ENCODE results near the gene SLC27A6.
"Not testable (repeated sequence)": the region's sequence is repeated elsewhere in the genome, so short reads cannot be mapped to it uniquely, and the experiment has no call there.

SLC27A6 gene, protein sequence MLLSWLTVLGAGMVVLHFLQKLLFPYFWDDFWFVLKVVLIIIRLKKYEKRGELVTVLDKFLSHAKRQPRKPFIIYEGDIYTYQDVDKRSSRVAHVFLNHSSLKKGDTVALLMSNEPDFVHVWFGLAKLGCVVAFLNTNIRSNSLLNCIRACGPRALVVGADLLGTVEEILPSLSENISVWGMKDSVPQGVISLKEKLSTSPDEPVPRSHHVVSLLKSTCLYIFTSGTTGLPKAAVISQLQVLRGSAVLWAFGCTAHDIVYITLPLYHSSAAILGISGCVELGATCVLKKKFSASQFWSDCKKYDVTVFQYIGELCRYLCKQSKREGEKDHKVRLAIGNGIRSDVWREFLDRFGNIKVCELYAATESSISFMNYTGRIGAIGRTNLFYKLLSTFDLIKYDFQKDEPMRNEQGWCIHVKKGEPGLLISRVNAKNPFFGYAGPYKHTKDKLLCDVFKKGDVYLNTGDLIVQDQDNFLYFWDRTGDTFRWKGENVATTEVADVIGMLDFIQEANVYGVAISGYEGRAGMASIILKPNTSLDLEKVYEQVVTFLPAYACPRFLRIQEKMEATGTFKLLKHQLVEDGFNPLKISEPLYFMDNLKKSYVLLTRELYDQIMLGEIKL

DNA sequence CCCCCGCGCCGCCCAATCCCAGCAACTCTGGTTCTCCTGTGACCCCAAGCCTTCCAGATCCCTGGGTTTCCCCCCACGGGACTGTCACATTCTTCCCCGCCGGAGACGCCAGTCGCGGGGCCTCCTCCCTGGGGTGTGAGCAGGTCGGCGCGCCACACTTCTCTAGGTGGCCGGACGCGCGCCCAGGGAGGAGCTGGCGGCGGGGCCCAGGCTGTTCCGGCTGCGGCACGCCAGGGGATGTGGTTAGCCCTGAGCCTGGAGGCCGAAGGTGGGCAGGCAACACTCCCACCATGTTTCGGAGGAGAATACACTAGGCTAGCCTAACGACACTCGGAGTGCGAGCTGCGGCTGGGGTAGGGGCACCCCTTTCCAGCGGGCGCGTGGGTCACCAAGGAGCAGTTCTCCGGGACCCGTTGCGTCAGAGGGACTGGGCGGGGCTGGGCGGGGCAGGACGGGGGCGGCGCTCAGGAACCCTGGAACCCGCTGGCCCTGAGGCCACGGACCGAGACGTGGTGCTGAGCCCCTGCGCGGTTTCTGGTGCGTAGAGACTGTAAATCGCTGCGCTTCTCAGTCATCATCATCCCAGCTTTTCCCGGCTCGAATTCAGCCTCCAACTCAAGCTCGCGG is at the start of gene SLC27A6:
SLC27A6 (plus strand) TSS at position 478 of the 627 bp plus-strand sequence. CDS start 650 bp downstream, outside the sequence.
- no peak for FAIRE-seq

DNA sequence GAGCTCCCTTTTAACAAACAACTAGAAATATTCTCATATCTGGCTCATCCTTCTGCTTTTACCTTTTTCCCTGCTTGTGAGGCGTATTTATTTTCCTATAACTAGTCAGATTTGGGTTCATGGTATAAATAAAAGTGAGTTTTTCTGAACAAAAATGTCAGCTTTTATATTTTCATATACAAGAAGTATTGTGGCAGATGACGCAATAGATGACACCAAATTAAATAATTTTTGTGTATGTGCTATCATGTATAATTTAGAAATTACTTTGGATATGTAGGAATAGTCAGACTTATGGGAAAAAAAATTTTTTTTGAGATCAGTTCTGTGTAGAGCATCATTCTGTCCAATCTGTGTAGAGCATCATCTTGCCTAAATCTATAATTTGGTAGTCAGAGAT is 45.7 kb upstream of the SLC27A6 start:
- no peak for FAIRE-seq

DNA sequence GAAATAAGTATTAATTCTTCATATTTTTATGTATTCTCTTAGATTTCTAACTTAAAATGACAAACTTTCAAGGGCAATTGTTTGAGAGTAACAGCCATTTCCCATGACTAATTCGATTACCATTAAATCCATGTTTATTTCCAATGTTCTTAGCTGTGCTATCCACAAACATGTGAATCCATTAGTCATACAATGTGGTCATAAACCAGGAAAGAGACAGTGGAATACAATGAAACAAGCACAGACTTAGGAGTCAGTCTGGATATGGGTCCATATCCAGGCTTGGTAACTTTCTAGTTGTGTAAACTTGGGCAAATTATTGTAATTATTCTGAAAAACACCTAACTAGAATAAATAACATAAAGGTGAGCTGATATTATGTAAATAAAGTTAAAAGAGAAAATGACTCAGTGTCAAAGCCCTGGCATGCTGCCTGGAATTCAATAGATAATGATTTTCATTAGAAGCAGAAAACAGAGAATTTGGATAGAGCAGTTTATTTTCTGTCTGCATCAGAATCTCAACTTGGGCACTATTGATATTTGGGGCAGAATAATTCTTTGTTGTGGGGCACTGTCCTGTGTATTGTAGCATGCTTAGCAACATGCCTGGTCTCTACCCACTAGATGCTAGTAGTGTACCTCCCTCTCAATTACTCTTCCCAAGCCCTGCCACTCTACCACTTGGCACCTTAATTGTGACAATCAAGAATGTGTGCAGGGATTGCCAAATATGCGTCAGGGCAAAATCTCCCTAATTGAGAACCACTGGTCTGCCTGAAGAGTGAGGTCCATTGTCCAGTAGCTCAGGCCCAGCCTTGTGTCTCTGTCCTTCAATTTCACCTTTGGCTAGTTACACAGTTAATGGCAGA is 44.7 kb upstream of the SLC27A6 start:
- FAIRE-seq = no peak

DNA sequence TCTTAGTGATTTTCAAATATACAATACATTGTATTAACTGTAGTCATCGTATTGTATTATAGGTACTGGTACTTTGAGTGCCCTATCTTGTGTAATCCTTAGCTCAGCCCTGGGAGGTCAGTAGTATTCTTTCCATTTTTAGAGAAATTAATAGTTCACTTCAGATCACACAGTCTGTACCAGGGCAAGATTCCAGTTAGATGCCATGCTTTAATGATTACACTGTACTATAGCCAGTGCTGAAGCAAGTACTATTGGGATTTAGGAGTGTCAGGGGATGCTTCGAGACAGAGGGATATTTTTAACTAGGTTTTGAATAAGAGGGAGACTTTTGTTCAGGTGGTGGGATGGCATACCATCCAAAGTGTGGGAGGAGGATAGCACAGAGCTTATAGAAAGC is 41.0 kb upstream of the SLC27A6 start:
- no peak for FAIRE-seq

DNA sequence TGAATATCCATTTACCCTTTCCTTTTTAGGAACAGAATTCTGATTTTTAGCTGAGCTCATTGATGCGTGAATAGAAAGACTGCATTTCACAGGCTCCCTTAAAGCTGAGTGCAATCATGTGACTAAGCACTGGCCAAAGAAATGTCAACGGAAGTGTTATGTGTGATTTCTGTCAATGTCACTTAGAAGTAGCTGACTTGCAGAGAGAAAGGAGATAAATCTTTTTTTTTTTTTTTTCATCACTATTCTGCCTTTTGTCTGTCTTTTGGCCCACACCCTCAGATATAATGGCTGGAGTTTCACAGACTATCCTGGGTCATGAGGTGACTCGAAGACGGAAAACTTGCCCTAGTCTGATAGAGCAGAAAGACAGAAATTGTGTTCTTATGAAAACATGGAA is 39.3 kb upstream of the SLC27A6 start:
- FAIRE-seq = no peak

DNA sequence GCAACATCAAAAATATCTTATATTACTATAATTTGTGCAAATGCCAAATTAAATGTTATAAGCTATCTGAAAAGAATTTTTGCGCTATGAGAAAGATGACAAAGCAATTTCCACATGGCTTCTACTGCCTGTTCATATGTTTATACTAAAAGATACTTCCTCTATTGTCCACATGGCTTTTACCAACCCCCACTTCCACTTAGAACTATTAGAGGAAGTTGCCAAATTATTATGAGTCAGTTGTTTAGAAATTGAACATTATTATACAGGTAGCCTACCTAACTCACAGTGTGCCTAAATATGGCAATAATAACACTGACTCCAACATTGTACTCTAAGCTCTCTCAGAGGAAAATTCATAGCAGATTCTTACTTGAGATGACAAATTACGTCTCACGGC is 37.6 kb upstream of the SLC27A6 start:
- FAIRE-seq = no peak

DNA sequence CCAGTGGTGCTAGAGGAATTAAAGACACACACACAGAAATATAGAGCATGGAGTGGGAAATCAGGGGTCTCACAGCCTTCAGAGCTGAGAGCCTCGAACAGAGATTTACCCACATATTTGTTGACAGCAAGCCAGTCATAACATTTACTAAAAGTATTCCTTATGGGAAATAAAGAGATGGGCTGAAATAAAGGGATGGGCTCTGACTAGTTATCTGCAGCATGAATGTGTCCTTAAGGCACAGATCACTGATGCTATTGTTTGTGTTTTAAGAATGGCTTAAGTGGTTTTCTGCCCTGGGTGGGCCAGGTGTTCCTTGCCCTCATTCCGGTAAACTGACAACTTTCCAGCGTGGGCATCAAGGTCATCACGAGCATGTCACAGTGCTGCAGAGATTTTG is 33.1 kb upstream of the SLC27A6 start:
- not testable (repeated sequence) for FAIRE-seq

DNA sequence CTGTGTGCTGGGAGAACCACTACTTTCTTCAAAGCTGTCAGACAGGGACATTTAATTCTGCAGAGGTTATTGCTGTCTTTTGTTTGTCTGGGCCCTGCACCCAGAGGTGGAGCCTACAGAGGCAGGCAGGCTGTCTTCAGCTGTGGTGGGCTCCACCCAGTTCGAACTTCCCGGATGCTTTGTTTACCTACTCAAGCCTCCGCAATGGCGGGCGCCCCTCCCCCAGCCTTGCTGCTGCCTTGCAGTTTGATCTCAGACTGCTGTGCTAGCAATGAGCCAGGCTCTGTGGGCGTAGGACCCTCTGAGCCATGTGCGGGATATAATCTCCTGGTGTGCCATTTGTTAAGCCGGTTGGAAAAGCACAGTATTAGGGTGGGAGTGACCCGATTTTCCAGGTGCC is 22.2 kb upstream of the SLC27A6 start:
- not testable (repeated sequence) for FAIRE-seq

DNA sequence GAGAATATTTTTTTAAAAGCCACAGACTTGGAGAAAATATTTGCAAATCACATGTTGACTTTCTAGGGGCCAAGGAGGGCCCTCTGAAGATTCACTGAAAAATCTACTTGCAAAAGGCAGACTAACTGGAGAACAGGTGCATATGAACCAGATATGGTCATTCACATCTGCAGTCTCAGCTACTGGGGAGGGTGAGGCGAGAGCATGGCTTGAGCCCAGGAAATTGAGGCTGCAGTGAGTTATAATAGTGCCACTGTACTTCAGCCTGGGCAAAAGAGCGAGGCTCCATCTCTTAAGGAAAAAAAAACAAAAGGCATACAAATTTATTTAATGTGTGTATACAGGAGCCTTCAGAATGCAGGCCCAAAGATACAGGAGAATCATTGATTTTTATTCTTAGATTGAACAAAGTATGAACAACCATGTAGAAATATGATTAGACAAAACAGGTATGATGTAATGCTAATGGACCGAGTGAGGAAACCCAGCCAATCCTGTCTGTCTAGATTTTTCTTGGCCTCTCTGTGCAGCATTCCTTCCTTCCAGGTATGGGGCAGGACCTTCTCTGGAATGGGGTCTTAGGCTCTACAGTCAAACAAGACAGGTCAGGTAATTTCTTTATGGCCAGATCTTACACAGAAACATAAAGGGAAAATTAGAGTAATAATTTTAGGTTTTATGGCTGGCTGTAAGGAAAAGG is 15.3 kb upstream of the SLC27A6 start:
- FAIRE-seq = no peak

DNA sequence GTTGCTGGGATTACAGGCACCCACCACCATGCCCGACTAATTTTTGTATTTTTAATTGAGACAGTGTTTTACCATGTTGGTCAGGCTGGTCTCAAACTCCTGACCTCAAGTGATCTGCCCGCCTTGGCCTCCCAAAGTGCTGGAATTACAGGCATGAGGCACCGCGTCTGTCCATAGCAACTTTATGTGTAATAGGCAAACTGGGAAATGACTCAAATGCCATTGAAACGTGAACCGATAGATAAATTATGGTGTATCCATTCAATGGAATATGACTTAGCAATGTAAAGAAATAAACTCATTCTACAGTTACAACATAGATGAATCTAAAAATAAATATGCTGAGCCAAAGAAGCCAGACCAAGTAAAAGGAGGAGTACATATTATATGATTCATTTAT is 14.0 kb upstream of the SLC27A6 start:
- FAIRE-seq = not testable (repeated sequence)

DNA sequence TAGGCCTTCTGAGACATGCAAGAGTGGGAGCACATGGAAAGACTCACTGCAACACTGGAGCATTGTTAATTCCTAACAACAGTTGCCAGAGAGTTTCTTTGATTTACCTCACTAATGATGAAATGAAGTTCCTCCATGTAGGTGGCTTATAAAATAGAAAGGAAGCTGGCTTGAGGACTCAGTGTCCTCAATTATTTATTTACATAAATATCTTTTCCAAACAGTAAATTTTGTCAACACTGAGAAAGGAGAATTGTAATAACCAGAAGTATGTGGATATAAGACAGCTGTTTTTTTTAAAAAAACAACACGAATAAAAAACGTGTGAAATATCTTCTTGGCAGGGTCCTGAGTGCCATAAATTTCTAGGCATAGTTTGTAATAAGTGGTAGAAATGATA is 9.1 kb upstream of the SLC27A6 start:
- FAIRE-seq = peak; percentile 94

DNA sequence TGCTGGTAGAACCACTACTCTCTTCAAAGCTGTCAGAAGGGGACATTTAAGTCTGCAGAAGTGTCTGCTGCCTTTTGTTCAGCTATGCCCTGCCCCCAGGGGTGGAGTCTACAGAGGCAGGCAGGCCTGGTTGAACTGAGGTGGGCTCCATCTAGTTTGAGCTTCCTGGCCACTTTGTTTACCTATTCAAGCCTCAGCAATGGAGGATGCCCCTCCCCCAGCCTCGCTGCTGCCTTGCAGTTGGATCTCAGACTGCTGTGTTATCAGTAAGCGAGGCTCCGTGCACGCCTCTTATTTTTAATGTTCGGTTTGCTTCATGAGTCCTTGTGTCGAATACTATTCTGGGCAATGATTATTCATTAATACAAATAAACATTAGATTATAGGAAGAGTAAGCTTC is 3.1 kb upstream of the SLC27A6 start:
- no peak for FAIRE-seq

DNA sequence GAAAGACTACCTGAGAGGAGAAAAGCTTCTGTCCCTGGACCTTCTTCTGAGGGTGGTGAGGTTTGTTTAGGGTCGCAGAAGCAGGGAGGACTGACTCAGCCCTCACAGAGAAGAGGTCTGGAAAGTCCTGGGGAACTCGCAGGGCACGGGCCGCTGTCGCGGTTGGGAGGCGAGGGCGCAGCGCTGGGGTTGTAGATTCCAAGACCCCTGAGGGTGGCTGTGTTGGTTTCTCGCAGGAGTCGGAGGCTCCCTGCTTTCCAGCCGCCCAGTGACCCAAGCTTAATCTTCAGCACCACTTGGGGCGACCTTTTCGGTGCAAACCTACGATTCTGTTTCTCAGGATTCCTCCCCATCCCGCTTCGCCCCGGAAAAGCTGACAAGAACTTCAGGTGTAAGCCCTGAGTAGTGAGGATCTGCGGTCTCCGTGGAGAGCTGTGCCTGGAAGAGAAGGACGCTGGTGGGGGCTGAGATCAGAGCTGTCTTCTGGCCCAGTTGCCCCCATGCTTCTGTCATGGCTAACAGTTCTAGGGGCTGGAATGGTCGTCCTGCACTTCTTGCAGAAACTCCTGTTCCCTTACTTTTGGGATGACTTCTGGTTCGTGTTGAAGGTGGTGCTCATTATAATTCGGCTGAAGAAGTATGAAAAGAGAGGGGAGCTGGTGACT is 482 bp downstream of the SLC27A6 start:
- FAIRE-seq = no peak

DNA sequence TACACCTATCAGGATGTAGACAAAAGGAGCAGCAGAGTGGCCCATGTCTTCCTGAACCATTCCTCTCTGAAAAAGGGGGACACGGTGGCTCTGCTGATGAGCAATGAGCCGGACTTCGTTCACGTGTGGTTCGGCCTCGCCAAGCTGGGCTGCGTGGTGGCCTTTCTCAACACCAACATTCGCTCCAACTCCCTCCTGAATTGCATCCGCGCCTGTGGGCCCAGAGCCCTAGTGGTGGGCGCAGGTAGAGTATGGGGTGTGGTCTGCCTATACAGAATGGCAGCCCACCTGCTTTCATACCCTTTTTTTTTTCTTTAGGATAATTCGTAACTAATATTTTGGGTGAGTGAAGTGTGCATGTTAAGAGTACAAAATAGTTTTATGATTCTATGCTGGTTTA is 1.1 kb downstream of the SLC27A6 start:
- FAIRE-seq = no peak

DNA sequence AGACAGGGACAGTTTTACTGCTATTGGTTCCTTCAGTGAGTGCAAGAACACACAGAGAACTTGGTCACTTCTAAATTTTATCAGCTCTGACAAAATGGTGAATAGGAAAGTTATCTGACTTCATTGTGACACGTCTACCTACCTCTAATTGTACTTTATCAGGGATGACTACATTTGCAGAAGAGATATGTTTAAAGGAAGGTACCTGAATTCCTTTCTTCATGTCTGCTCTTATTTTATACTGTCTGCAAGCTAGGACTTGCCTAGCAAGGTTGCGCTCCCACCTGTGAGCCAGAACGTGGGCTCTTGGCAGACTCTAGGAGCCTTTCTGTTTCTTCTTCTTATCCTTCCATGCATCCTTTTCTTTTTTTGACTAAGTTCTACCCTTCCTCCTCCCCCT is 1.6 kb downstream of the SLC27A6 start:
- no peak for FAIRE-seq

DNA sequence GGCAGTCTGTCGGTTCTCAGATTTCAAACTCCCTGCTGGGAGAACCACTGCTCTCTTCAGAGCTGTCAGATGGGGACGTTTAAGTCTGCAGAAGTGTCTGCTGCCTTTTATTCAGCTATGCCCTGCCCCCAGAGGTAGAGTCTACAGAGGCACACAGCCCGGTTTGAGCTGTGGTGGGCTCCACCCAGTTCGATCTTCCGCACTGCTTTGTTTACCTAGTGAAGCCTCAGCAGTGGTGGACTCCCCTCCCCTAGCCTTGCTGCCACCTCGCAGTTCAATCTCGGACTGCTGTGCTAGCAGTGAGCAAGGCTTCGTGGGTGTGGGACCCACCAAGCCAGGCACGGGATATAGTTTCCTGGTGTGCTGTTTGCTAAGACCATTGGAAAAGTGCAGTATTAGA is 8.0 kb downstream of the SLC27A6 start:
- no peak for FAIRE-seq

DNA sequence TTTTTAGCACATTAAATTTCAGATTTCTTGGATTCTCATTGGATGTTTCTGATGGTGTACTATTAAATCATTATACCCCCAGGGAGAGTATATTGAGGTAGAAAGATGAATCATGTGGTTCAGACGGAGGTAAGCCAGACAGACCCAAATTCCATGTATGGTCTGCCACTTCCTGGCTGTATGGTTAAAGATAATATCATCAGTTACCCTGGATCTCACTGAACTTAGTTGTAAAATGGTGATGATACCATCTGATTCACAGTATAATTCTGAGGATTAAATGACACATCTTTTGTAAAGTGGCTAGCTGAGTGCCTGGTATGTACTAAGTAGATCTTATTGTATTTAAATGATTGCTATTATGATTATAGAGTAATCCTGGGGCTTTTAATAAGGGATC is 9.3 kb downstream of the SLC27A6 start:
- no peak for FAIRE-seq

DNA sequence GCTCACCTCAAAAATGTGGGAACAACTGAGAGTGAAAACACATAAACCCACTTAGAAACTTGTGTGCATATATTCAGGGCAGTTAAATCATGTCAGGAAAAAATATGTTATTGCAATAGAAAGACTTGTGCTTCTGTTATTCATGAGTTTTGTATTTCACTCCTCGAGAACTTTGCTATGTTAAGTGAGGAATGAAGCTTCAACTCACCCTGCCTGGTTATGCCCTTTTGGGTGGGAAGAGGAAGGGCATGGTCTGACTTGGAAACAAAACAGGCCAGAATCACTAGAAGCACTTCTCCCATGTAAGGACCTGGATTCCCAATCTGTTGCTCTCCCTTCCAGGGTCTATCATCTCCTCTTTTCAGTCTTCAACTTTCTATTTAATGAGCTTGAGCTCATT is 14.5 kb downstream of the SLC27A6 start:
- FAIRE-seq = no peak

DNA sequence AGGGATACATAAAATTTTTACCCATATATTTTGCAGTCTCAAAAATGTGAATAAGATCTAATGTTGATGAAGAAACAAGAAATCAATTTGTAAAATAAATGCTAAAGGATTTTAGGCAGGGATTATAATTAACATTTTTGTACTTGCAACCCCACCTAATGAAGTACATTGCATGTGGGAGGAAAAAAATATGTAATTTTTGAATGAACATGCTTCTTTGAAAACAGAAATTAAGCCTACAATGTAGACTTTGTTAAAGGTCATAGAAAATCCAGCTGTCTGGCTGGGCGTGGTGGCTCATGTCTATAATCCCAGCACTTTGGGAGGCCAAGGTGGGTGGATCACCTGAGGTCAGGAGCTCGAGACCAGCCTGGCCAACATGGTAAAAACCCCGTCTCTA is 15.6 kb downstream of the SLC27A6 start:
- no peak for FAIRE-seq

DNA sequence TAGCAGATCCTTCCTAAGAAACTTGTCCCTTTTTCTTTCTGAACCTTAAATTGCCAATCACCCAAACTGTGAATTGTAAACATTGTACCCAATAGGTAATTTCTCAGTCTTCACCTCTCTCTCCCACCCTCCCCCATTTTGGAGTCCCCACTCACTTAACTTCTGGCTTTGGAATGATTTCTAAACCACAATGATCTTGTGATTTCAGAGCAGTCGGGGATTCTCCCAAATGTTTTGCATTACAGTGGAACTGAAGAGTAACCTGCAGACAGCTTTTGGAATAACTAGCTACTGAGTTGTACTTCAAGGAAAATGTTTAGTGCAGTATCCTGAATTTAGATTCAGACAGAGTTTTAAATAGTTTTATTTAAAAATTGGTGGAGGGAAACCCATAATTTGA is 19.2 kb downstream of the SLC27A6 start:
- FAIRE-seq = no peak

DNA sequence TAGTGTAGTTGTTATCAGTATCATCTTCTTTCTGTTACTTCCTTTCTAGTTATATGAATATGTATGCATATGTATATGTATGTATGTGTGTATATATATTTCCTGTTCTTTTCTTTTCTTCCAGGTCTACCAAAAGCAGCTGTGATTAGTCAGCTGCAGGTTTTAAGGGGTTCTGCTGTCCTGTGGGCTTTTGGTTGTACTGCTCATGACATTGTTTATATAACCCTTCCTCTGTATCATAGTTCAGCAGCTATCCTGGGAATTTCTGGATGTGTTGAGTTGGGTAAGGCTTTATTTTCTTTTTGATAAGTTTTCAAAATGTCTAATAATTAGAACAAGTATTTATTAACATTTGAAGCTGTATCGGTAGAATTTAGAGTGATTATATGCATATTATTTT is 23.2 kb downstream of the SLC27A6 start:
- FAIRE-seq = peak; percentile 8
